ENCODE data around the gene ZNF710. TPM values are rescaled to one million over a fixed set of nuclear protein-coding genes. Genes with fewer than 3 reads are reported as not detected.

The ZNF710 gene
- total and polyA plus RNA-seq, 2 donors (not counting 3 experiments of a cell fraction or from before 2014, with no cell fraction given): 8.9 to 32.4 TPM

DNA sequence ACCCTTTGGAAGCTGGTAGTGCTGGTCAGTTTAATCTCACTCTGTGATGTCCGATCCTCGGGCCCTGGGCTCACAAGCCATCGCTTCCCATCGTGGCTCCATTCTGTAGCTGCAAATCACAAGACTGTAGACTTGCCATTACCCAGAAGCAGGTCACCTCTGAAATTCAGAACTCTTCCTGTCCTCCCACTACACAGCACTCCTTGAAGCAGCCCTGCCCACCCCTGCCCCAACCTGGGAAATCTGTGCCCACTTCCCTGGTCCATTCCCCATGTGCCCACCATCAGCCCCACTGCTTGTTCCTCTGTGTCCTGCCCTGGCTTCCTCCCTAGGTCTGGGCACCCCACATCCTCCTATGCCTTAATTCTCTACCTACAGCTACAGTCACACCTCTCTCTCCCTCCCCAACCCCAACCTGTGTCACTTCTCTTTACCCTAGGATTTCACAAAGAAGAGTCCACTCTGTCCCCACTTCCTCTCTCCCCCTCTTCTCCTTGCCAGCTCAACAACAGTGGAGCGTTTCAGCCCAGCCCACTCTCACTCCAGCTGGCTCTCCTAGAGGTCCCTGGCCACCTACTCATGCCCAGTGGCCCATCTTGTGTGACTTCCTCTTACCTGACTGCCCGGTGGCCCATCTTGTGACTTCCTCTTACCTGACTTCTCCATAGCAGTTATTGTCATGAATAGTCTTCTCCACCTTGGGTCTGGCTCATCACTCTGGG, 8.3 kb downstream of the ZNF710 start:
- Histone ChIP-seq H3K27me3 (ENCODE audit: control insufficient read depth in 2 of 2, insufficient read depth in 2 of 2, low read length in 2 of 2) (no peaks in the 10 kb centered on the region), H3K4me3 (replicated peaks in 1 of 3; ENCODE audit: insufficient read depth in 1 of 3, low read depth in 1 of 3, low read length in 3 of 3) (no peak overlapping the region), H3K4me1 (ENCODE audit: control insufficient read depth, extremely low read depth, insufficient read depth, low read length) (peaks cover 11% of the 10 kb centered on the region), H3K36me3 (ENCODE audit: control insufficient read depth in 2 of 2, extremely low read depth in 1 of 2, insufficient read depth in 2 of 2, low read length in 2 of 2) (peaks cover 0 to 2% of the 10 kb centered on the region in 2 experiments), H3K4me2 (ENCODE audit: insufficient read depth, low read length) (no peak overlapping the region), H3K27ac (ENCODE audit: insufficient read depth, low read depth, low read length) (no peak overlapping the region), H3K9ac (replicated peaks; ENCODE audit: extremely low read depth, insufficient read depth, low read length) (no peak overlapping the region), H4K20me1 (replicated peaks; ENCODE audit: control insufficient read depth, extremely low read depth, insufficient read depth, low read length) (no peaks in the 10 kb centered on the region), H3K9me3 (replicated peaks; ENCODE audit: control insufficient read depth, insufficient read depth, low read length) (peaks cover 3% of the 10 kb centered on the region), H2AFZ (ENCODE audit: low read depth, low read length) (no peak overlapping the region), H3K9me1 (replicated peaks; ENCODE audit: control insufficient read depth, extremely low read depth, insufficient read depth, low read length) (no peaks in the 10 kb centered on the region), H3K79me2 (ENCODE audit: control insufficient read depth, insufficient read depth, low read length) (peaks cover 74% of the 10 kb centered on the region)
- ChIA-PET POLR2A (no interaction called here), CTCF (interaction anchor here (1.6 kb wide), 1 partner anchor 17 kb away, joined by 3 read pairs; no protein-coding TSS in a partner anchor)
- dilution Hi-C loops (cut with MboI; ENCODE audit: extremely low pct_ligation_motif_present, low sequenced_read_pairs): no loop called here
- no peak for FAIRE-seq
- BruUV-seq (replicated peaks): no TSS peak
- intact Hi-C loops (cut with micrococcal nuclease): no loop called here
- TF ChIP-seq POLR2A (IDR thresholded peaks at IDR 0.05; ENCODE audit: low read depth, low read length) (no peak), GATA2 (IDR thresholded peaks at IDR 0.05; ENCODE audit: insufficient read depth, insufficient read length, low read depth, low read length) (no peak), MYC (IDR thresholded peaks at IDR 0.05; ENCODE audit: low read depth, low read length) (no peak), JUN (IDR thresholded peaks at IDR 0.05; ENCODE audit: borderline replicate concordance, insufficient read depth, insufficient read length, low read depth) (no peak), POLR2AphosphoS5 (IDR thresholded peaks at IDR 0.05; ENCODE audit: insufficient read depth, low read depth, low read length) (no peak)
- TF ChIP-seq, protein P1, sequence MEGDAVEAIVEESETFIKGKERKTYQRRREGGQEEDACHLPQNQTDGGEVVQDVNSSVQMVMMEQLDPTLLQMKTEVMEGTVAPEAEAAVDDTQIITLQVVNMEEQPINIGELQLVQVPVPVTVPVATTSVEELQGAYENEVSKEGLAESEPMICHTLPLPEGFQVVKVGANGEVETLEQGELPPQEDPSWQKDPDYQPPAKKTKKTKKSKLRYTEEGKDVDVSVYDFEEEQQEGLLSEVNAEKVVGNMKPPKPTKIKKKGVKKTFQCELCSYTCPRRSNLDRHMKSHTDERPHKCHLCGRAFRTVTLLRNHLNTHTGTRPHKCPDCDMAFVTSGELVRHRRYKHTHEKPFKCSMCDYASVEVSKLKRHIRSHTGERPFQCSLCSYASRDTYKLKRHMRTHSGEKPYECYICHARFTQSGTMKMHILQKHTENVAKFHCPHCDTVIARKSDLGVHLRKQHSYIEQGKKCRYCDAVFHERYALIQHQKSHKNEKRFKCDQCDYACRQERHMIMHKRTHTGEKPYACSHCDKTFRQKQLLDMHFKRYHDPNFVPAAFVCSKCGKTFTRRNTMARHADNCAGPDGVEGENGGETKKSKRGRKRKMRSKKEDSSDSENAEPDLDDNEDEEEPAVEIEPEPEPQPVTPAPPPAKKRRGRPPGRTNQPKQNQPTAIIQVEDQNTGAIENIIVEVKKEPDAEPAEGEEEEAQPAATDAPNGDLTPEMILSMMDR (IDR thresholded peaks at IDR 0.05; ENCODE audit: extremely low read depth in 1 of 2, insufficient read depth in 1 of 2, low read depth in 1 of 2, low read length in 2 of 2): no peak
- TF ChIP-seq, protein P2, sequence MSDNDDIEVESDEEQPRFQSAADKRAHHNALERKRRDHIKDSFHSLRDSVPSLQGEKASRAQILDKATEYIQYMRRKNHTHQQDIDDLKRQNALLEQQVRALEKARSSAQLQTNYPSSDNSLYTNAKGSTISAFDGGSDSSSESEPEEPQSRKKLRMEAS (IDR thresholded peaks at IDR 0.05; ENCODE audit: insufficient read depth, insufficient read length): no peak
- DNase-seq (ENCODE audit: low read depth, low spot score): no peak
